Osteoblast (primary cell): ENCODE data around the gene ADGRA1. TPM values are rescaled to one million over a fixed set of nuclear protein-coding genes. Genes with fewer than 3 reads are reported as not detected.
"Not testable (repeated sequence)": the region's sequence is repeated elsewhere in the genome, so short reads cannot be mapped to it uniquely, and the experiment has no call there.

Experiments
- DNase-seq: peaks from one replicate; pipeline ENCODE4 v3.0.0; 2011; ENCODE audit warnings: low spot score, mixed read lengths; ENCODE audit not compliant: insufficient read length; ENCODE audit errors: missing footprints
- H2AFZ ChIP-seq: 2 replicates; pipeline ENCODE4 v1.6.0; 2011; ENCODE audit warnings: mild to moderate bottlenecking, low read length
- H3K27ac ChIP-seq: 2 replicates; pipeline ENCODE4 v1.5.1; 2011; ENCODE audit warnings: mild to moderate bottlenecking, low read depth, low read length, moderate library complexity
- H3K27me3 ChIP-seq: 2 replicates; pipeline ENCODE4 v1.6.0; 2012; ENCODE audit warnings: mild to moderate bottlenecking, control low read depth, inconsistent platforms, low read length, moderate library complexity; ENCODE audit not compliant: insufficient read depth
- H3K36me3 ChIP-seq: 2 replicates; pipeline ENCODE4 v1.5.1; 2011; ENCODE audit warnings: mild to moderate bottlenecking, low read length, control low read depth, moderate library complexity; ENCODE audit not compliant: insufficient read depth
- H3K4me1 ChIP-seq: 2 replicates; pipeline ENCODE4 v1.5.1; 2011; ENCODE audit warnings: mild to moderate bottlenecking, low read length, control low read depth, moderate library complexity; ENCODE audit not compliant: insufficient read depth
- H3K4me2 ChIP-seq: 2 replicates; pipeline ENCODE4 v1.6.0; 2011; ENCODE audit warnings: mild to moderate bottlenecking, low read length; ENCODE audit not compliant: insufficient read depth
- H3K4me3 ChIP-seq: fragments of 200-600 bp; sonication (generic); 3 replicates; pipeline ENCODE4 v1.5.1; 2012; ENCODE audit warnings: mild to moderate bottlenecking, low read length, inconsistent platforms; ENCODE audit not compliant: insufficient read depth
- H3K79me2 ChIP-seq: 2 replicates; pipeline ENCODE4 v1.6.0; 2012; ENCODE audit warnings: mild to moderate bottlenecking, low read length, control low read depth, inconsistent platforms; ENCODE audit not compliant: insufficient read depth
- H3K9me3 ChIP-seq: 2 replicates; pipeline ENCODE4 v1.5.1; 2011; ENCODE audit warnings: low read depth, low read length, control low read depth
- H4K20me1 ChIP-seq: 2 replicates; pipeline ENCODE4 v1.6.0; 2012; ENCODE audit warnings: mild to moderate bottlenecking, low read length, control low read depth; ENCODE audit not compliant: insufficient read depth
- total RNA-seq: library from RNA; depleted of rRNA; stranded (reverse); fragments of >200 nt; gene quantifications from 2 replicates; pipeline ENCODE4 v1.2.3, GENCODE V29; 2012
- TF ChIP-seq, protein P1 (sequence below): IDR thresholded peaks from 2 replicates; pipeline ENCODE4 v1.5.1; 2011; ENCODE audit warnings: mild to moderate bottlenecking, low read depth, low read length, moderate library complexity; ENCODE audit errors: extremely low read depth

ADGRA1 gene
- total RNA-seq, 1 donor = not detected

DNA sequence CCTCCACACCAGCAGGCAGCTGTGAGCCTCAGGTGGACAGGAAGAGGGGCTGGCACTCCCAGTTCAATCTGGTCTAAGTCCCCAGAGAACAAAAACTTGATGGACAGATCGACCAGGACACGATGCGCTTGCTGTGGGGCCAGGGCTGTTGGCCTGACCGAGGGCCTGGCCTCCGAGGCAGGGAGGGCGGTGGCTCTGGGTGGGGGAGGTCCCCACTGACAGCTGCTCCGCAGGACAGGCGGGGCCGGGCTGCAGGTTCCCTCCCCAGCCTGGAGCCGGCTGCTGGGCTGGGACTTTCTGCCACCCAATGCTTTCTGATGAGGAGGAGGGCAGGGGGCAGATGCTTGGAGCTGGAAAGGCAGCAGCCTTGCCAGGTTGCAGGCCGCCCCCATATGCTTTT is 37.4 kb upstream of the ADGRA1 start:
- DNase-seq = no peak
- TF ChIP-seq, protein P1, sequence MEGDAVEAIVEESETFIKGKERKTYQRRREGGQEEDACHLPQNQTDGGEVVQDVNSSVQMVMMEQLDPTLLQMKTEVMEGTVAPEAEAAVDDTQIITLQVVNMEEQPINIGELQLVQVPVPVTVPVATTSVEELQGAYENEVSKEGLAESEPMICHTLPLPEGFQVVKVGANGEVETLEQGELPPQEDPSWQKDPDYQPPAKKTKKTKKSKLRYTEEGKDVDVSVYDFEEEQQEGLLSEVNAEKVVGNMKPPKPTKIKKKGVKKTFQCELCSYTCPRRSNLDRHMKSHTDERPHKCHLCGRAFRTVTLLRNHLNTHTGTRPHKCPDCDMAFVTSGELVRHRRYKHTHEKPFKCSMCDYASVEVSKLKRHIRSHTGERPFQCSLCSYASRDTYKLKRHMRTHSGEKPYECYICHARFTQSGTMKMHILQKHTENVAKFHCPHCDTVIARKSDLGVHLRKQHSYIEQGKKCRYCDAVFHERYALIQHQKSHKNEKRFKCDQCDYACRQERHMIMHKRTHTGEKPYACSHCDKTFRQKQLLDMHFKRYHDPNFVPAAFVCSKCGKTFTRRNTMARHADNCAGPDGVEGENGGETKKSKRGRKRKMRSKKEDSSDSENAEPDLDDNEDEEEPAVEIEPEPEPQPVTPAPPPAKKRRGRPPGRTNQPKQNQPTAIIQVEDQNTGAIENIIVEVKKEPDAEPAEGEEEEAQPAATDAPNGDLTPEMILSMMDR = no peak
- Histone ChIP-seq H2AFZ (no peak overlapping the region), H3K79me2 (no peaks in the 10 kb centered on the region), H3K27me3 (no peaks in the 10 kb centered on the region), H3K9me3 (no peaks in the 10 kb centered on the region), H3K4me2 (no peak overlapping the region), H4K20me1 (no peaks in the 10 kb centered on the region), H3K4me3 (no peak overlapping the region), H3K4me1 (no peaks in the 10 kb centered on the region), H3K27ac (no peak overlapping the region), H3K36me3 (no peaks in the 10 kb centered on the region)

- Histone ChIP-seq H3K27ac (no peak overlapping the region), H2AFZ (no peak overlapping the region), H3K27me3 (no peaks in the 10 kb centered on the region), H3K4me2 (no peak overlapping the region), H4K20me1 (no peaks in the 10 kb centered on the region), H3K4me3 (no peak overlapping the region), H3K79me2 (no peaks in the 10 kb centered on the region), H3K4me1 (no peaks in the 10 kb centered on the region), H3K36me3 (no peaks in the 10 kb centered on the region), H3K9me3 (no peaks in the 10 kb centered on the region)
- TF ChIP-seq, protein P1 = no peak
- DNase-seq = no peak
Measured at GRCh38 chr10:133052076-133052475, 35.6 kb upstream of the ADGRA1 start.

DNA sequence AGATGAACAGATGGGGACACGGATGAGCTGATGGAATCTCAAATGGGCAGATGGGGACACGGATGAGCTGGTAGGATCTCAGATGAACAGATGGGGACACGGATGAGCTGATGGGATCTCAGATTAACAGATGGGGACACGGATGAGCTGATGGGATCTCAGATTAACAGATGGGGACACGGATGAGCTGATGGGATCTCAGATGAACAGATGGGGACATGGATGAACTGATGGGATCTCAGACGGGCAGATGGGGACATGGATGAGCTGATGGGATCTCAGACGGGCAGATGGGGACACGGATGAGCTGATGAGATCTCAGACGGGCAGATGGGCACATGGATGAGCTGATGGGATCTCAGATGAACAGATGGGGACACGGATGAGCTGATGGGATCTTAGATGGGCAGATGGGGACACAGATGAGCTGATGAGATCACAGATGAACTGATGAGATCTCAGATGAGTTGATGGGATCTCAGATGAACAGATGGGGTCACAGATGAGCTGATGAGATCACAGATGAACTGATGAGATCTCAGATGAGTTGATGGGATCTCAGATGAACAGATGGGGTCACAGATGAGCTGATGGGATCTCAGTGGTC is 34.1 kb upstream of the ADGRA1 start:
- H3K79me2 ChIP-seq, H3K27ac ChIP-seq, H3K27me3 ChIP-seq, H2AFZ ChIP-seq, H3K4me2 ChIP-seq, H3K36me3 ChIP-seq, H3K4me1 ChIP-seq, H3K4me3 ChIP-seq, H4K20me1 ChIP-seq, H3K9me3 ChIP-seq, DNase-seq: not testable (repeated sequence)

DNA sequence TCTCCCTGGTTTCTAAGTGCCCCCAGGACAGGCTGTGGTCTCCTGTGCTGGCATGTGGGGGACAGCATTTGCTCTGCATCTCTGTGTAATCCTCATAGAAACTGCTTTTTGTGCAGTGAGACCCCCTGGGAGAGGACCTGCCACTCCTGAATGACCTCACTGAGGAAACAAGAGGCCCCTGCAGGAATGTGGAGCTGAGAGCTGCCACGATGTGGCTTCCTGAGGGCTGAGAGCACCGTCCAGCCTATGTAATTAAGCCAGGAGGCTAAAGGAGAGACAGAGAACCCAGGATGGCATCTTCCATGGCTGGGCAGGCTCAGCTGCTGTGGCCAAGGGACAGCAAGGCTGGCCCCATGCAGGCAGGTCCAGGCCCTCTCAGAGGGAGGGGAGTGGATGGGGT is 32.3 kb upstream of the ADGRA1 start:
- no peaks in the 10 kb centered on the region for H4K20me1 ChIP-seq
- H3K4me2 ChIP-seq = no peak overlapping the region
- H2AFZ ChIP-seq = no peak overlapping the region
- H3K27me3 ChIP-seq = no peaks in the 10 kb centered on the region
- H3K4me1 ChIP-seq = no peaks in the 10 kb centered on the region
- DNase-seq = no peak
- no peaks in the 10 kb centered on the region for H3K9me3 ChIP-seq
- H3K36me3 ChIP-seq = no peaks in the 10 kb centered on the region
- no peak overlapping the region for H3K27ac ChIP-seq
- H3K4me3 ChIP-seq = no peak overlapping the region
- TF ChIP-seq, protein P1 = no peak
- H3K79me2 ChIP-seq = no peaks in the 10 kb centered on the region
